Stimulated activated CD8-positive, alpha-beta memory T cell treated with anti-CD3 and anti-CD28 coated beads, Interleukin-7, amount 100 ng/mL, for 24 hours (primary cell): ENCODE results near the gene OXCT2.
"Not testable (repeated sequence)": the region's sequence is repeated elsewhere in the genome, so short reads cannot be mapped to it uniquely, and the experiment has no call there.

Experiments
- DNase-seq: peaks from one replicate; pipeline ENCODE4 v3.0.0-alpha.2; 2020; ENCODE audit warnings: low read depth

OXCT2 gene

GRCh38 chr1:39787468-39787867, 16.3 kb upstream of the OXCT2 start:
- DNase-seq, result no peak

GRCh38 chr1:39787108-39787375, 15.9 kb upstream of the OXCT2 start:
- DNase-seq, result not testable (repeated sequence)

GRCh38 chr1:39786303-39787107, 15.4 kb upstream of the OXCT2 start:
- DNase-seq, result not testable (repeated sequence)

GRCh38 chr1:39782685-39783084, 11.5 kb upstream of the OXCT2 start:
- DNase-seq, result not testable (repeated sequence)

- no peak for DNase-seq
These were observed 11.0 kb upstream of the OXCT2 start for GRCh38 chr1:39782103-39782502.

- DNase-seq, result no peak
These were observed 10.2 kb upstream of the OXCT2 start for GRCh38 chr1:39781349-39781715.

- no peak for DNase-seq
These were observed 8.7 kb upstream of the OXCT2 start for GRCh38 chr1:39779821-39780220.

GRCh38 chr1:39779137-39779536, 8.0 kb upstream of the OXCT2 start:
- DNase-seq, result no peak

GRCh38 chr1:39778463-39779099, 7.4 kb upstream of the OXCT2 start:
- DNase-seq, result not testable (repeated sequence)

GRCh38 chr1:39777896-39778295, 6.7 kb upstream of the OXCT2 start:
- DNase-seq, result not testable (repeated sequence)

GRCh38 chr1:39777306-39777705, 6.2 kb upstream of the OXCT2 start:
- no peak for DNase-seq

GRCh38 chr1:39776886-39777285, 5.7 kb upstream of the OXCT2 start:
- DNase-seq, result no peak

GRCh38 chr1:39776400-39776713, 5.2 kb upstream of the OXCT2 start:
- no peak for DNase-seq

GRCh38 chr1:39775676-39776399, 4.7 kb upstream of the OXCT2 start:
- not testable (repeated sequence) for DNase-seq

- not testable (repeated sequence) for DNase-seq
These were observed 4.0 kb upstream of the OXCT2 start for GRCh38 chr1:39775141-39775540.

- not testable (repeated sequence) for DNase-seq
These were observed 2.3 kb upstream of the OXCT2 start for GRCh38 chr1:39773369-39773979.

- DNase-seq, result not testable (repeated sequence)
These were observed 787 bp downstream of the OXCT2 start for GRCh38 chr1:39770100-39771021.

GRCh38 chr1:39769502-39769901, 1.6 kb downstream of the OXCT2 start:
- DNase-seq, result not testable (repeated sequence)

- not testable (repeated sequence) for DNase-seq
These were observed 4.7 kb downstream of the OXCT2 start for GRCh38 chr1:39766466-39766865.

- not testable (repeated sequence) for DNase-seq
These were observed 6.6 kb downstream of the OXCT2 start for GRCh38 chr1:39764512-39764911.

GRCh38 chr1:39763619-39764374, 7.4 kb downstream of the OXCT2 start:
- not testable (repeated sequence) for DNase-seq
